Stimulated activated CD8-positive, alpha-beta memory T cell treated with anti-CD3 and anti-CD28 coated beads, Interleukin-4, amount 100 ng/mL, for 4 hours (primary cell): ENCODE measurements around the gene RASD2.

Experiments used
- DNase-seq, 2 donors: peaks; one replicate each; pipeline ENCODE4 v3.0.0-alpha.2; 2020; ENCODE audit warnings: low read depth in 2 of 2, low spot score in 1 of 2

The RASD2 gene

GRCh38 chr22:35517769-35518530 lies 22.7 kb upstream of the RASD2 start:
- no peak for DNase-seq

DNA sequence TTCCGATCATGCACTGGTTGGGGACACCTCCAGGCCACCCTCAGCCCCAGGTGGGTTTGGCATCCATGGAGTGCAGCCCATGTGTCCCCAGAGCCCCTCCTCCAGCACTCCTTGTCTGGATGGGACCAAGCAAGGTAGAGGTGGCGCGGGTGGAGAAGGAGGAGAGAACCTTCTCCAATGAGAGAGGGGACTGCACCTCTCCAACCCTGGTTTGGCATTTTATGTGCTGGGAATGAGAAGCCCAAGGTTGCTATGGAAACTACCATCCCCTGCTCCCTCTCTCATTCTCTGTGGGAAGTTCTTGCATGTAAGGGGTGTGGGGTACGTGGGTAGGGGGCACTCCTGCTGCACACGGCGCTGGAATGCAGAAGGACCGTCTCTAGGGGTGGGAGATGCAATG lies 21.8 kb upstream of the RASD2 start:
- DNase-seq = no peak

GRCh38 chr22:35519306-35520000 lies 21.2 kb upstream of the RASD2 start:
- DNase-seq = no peak

DNA sequence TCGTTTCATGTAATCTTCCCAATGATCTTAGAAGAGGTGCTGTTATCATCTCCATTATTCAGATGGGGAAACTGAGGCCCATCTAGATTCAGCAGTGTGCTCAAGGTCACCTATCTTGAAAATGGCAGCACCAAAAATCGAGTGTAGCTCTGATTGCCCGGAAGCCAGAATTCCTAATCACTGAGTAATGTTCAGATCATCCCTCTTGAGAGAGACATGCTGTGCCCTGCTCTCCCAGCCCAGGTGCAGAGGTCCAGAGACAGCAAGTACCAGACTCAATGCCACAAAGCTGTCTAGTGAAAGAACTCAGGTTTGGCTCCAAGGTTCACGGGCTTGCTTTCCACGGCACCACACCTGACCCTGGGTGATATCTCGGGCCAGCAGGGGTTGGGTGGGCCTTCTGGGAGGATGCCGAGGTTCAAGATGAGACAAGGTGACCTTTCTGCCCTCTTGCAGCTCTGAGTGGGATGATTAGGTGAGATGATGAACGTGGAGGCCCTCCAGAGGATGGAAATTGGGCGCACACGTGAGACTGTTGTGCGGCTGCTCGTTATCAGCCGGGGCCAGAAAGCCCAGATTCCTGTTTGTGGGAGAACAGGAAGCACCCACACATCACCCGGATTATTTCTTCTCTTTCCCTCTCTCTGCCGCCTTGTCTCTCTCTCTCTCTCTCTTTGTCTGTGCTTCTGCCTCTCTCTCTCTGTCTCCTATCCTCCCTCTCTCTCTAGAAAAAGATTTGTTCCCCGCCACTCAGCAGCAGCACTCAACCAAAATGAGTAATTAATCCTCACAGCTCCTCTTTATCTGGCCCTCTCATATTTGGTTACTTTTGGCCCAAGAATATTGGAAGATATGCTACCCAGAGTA lies 19.0 kb upstream of the RASD2 start:
- DNase-seq = no peak

DNA sequence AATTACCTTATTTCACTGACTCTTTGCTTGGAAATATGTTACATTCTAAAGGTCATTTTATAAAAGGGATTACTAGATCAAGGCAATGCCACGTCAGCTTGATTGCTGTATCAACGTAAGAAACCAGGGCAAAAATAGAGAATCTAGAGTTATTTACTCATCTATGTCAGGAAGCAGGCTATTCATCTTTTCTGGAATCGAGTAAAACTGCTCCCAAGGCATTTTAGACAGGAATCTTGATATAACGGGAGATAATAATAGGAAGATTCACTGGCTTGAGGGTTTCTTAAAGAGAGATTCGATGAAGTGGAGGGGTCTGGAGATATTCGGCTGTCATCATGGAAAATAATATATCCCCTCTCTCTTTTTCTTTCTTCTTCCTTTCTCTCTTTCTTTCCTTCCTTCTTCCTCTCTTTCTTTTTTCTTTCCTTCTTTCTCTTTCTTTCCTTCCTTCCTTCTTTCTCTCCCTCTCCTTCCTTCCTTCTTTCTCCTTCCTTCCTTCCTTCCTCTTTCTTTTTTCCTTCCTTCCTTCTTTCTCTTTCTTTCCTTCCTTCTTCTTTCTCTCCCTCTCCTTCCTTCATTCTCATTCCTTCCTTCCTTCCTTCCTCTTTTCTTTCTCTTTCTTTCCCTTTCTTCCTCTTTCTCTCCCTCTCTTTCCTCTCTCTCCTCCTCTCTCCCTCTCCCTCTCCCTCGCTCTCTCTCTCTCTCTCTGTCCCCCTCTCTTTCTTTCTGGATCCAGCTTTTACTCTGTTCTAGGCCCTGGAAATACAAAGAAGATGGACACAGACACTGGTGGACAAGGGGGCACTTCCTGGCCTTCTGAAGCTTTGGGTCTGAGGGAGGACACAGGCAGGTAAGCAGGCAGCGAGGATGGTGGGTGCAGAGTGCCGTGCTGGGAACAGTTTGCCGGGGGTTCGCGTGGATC lies 18.1 kb upstream of the RASD2 start:
- DNase-seq = no peak

- DNase-seq = no peak
Measured at GRCh38 chr22:35523167-35523947, 17.3 kb upstream of the RASD2 start.

- no peak for DNase-seq
Measured at GRCh38 chr22:35524966-35525686, 15.5 kb upstream of the RASD2 start.

DNA sequence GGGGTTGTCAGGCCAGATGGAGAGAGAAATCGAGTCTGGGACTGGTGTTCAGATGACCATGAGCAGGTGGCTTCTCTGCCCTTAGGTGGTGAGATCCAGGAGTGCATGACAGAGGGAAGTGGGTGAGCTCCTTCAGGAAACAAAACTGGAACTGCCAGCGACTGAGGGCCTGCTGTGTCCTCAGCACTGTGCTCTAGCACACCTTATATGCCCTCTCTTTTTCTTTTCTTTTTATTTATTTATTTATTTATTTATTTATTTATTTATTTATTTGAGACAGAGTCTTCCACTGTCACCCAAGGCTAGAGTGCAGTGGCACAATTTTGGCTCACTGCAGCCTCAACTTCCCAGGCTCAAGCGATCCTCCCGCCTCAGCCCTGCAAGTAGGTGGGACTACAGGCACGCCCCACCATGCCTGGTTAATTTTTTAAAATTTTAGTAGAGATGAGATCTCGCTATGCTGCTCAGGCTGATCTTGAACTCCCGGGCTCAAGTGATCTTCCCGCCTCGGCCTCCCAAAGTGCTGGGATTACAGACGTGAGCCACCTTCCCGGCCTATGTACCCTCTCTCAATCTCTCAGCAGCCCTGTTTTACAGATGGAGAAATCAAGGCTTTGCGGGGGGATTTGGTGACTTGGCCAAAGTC lies 14.8 kb upstream of the RASD2 start:
- DNase-seq = no peak

DNA sequence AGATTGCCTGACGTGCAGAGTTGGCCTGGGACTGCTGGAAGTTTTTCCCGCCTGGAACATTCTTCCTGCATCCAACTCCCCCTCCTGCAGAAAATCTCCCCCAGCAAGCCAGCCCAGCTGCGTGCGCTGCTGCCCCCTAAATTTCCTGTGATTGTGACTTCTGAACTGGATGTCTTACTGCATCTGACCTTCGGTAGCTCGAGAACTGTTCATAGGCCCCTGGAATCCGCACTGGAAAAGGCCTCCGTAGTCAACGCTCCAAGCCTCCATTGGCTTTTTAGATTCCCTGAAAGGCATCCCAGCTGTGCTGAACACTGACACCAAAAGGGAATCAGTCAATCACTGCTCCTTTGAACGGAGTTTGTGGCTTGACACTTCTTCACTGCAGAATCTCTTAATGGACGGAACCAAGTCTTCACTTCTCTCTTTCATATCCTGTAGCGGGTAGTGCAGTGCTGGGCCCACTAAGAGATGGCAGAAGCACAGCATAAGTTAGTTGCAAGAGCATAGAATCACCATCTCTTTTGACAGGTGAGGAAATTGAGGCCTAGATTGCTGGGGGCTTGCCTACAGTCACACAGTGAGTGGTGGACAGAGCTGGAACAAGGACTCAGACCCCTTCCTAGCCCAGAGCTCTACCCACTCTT lies 14.2 kb upstream of the RASD2 start:
- DNase-seq = no peak

GRCh38 chr22:35528927-35529326 lies 11.7 kb upstream of the RASD2 start:
- DNase-seq = no peak

GRCh38 chr22:35530700-35531099 lies 9.9 kb upstream of the RASD2 start:
- DNase-seq = no peak

- no peak for DNase-seq
Measured at GRCh38 chr22:35531202-35531601, 9.4 kb upstream of the RASD2 start.

DNA sequence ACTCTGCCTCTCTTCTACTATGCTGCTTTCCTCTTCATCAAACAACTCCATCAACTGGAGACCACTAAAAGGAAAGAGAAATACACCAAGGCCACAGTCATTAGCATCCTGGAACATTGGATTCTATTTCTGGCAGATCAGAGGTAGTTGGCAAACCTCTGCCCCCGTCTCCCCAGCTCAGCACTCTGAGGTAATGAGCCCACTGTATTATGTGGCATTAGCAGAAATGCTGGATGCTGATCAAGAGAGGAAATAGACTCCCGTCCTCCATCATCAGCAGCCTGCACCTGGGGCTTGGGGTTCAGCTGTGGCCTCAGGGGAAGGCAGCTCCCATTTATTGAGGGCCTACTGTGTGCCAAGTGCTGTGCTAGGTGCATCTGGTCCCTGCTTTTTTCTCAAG lies 9.0 kb upstream of the RASD2 start:
- no peak for DNase-seq

- no peak for DNase-seq
Measured at GRCh38 chr22:35533365-35534029, 7.1 kb upstream of the RASD2 start.

GRCh38 chr22:35534091-35534490 lies 6.5 kb upstream of the RASD2 start:
- DNase-seq = no peak

DNA sequence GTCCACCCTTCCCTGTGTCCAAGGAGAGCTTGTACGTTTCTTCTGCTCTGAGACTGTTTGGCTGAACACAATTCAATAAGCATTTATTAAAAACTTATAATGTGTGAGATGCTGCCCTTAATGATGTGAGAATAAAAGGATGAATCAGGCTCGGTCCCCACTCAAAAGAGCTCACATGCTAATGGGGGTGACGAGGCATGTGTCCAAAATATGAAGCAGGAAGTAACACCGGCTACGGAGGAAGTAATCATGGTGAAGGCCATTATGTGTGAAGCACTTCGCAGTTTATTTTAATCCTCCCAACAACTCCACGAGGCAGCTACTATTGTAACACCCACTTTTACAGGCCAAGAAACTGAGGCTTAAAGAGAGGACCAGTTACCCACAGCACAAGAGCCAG lies 3.4 kb upstream of the RASD2 start:
- DNase-seq = no peak

- no peak for DNase-seq
Measured at GRCh38 chr22:35538801-35539321, 1.8 kb upstream of the RASD2 start.

DNA sequence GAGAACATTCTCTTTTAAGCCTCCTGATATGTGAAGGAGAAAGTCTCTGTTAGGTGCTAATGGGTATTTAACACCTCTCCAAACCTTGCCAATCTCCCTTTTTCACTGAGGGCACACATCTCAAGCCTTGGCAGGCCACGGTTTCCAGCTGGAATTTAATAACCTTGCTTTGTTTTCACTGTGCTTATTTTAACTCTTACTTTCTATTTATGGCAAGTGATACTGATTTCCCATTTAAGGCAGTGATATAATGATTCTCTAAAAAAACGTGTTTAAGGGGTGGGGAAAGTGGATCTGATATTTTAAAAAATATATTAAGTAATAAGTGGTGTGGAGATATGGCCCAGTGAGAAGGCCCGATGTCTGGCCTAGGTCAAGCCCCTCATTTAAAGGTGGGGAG lies 1.1 kb upstream of the RASD2 start:
- no peak for DNase-seq
